HUES48 (cell line): ENCODE results near the gene IFRD2.
A peak's percentile ranks its signal among the peaks of the same experiment; 100 is the strongest.
"Not testable (repeated sequence)": the region's sequence is repeated elsewhere in the genome, so short reads cannot be mapped to it uniquely, and the experiment has no call there.

Experiments used
- H3K27ac ChIP-seq: one replicate; pipeline ENCODE4 v1.7.0; 2013; ENCODE audit warnings: low read depth, low read length, inconsistent platforms
- H3K27me3 ChIP-seq: 2 replicates; pipeline ENCODE4 v1.6.1; 2013; ENCODE audit warnings: mild to moderate bottlenecking, low read length; ENCODE audit not compliant: control insufficient read depth, insufficient read depth
- H3K36me3 ChIP-seq: 2 replicates; pipeline ENCODE4 v1.6.1; 2013; ENCODE audit warnings: low read length; ENCODE audit not compliant: control insufficient read depth, insufficient read depth
- H3K4me1 ChIP-seq: 2 replicates; pipeline ENCODE4 v1.6.1; 2013; ENCODE audit warnings: mild to moderate bottlenecking, low read length; ENCODE audit not compliant: control insufficient read depth, insufficient read depth
- H3K4me3 ChIP-seq: 2 replicates; pipeline ENCODE4 v1.5.1; 2013; ENCODE audit warnings: mild to moderate bottlenecking, low read depth, low read length
- H3K9ac ChIP-seq: 2 replicates; pipeline ENCODE4 v1.6.1; 2013; ENCODE audit warnings: mild to moderate bottlenecking, low read depth, low read length, moderate library complexity
- H3K9me3 ChIP-seq: 2 replicates; pipeline ENCODE4 v1.6.1; 2013; ENCODE audit warnings: low read length; ENCODE audit not compliant: control insufficient read depth, insufficient read depth

The IFRD2 gene

DNA sequence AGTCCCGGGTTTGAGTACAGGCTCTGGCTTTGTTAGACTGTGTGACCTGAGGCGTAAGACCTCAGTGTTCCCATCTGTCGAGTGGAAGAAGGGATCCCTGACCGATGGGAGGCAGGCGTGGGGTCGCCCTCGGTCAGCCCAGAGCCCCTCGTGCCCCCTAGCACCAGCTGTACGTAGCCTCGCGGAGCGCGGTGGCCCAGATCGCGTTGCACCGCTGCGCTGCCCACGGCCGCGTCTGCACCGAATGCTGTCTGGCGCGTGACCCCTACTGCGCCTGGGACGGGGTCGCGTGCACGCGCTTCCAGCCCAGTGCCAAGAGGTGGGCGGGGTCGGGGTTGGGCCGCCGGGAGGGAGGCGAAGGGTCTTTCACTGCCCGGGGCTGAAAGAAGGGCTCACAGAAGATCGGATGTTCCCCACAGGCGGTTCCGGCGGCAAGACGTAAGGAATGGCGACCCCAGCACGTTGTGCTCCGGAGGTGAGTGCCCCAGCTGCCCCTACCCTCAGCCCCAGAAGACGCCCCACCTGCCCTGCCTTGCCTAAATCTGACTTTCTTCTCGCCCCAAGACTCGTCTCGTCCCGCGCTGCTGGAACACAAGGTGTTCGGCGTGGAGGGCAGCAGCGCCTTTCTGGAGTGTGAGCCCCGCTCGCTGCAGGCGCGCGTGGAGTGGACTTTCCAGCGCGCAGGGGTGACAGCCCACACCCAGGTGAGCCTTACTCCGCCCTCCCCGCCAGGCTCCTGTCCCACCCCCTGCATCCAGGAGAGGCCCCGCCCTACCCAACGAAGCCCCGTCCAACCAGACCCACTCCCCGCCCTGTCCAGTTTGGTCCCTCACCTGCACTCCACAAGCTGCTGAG lies 16.9 kb downstream of the IFRD2 start:
- H3K27ac ChIP-seq, result no peak overlapping the region
- H3K4me1 ChIP-seq, result peaks cover 4% of the 10 kb centered on the region; the same call in 1 of the 2 replicates
- H3K9me3 ChIP-seq, result no peaks in the 10 kb centered on the region
- H3K9ac ChIP-seq, result no peak overlapping the region
- H3K4me3 ChIP-seq, result peak overlapping the region; percentile 62
- peaks cover 47% of the 10 kb centered on the region for H3K27me3 ChIP-seq
- no peaks in the 10 kb centered on the region for H3K36me3 ChIP-seq

- no peaks in the 10 kb centered on the region for H3K9me3 ChIP-seq
- no peak overlapping the region for H3K9ac ChIP-seq
- H3K4me1 ChIP-seq, result peaks cover 5% of the 10 kb centered on the region; the same call in 1 of the 2 replicates
- H3K27me3 ChIP-seq, result peaks cover 47% of the 10 kb centered on the region
- no peak overlapping the region for H3K27ac ChIP-seq
- H3K36me3 ChIP-seq, result no peaks in the 10 kb centered on the region
- peak overlapping the region; percentile 62; the same call in 1 of the 2 replicates for H3K4me3 ChIP-seq
These were observed 17.7 kb downstream of the IFRD2 start for GRCh38 chr3:50274371-50275104.

DNA sequence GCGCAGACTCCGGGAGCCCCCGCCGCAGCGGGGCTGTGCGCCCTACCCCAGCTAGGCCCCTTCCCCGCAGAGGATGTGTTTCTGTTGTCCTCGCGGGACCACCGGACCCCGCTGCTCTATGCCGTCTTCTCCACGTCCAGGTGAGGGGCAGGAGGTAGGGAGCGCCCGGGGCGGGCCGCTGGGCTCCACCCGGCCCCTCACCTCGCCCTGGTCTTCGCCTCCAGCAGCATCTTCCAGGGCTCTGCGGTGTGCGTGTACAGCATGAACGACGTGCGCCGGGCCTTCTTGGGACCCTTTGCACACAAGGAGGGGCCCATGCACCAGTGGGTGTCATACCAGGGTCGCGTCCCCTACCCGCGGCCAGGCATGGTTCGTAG lies 18.6 kb downstream of the IFRD2 start:
- Histone ChIP-seq H3K4me3 (no peak overlapping the region), H3K27ac (no peak overlapping the region), H3K27me3 (peaks cover 47% of the 10 kb centered on the region), H3K4me1 (peaks cover 13% of the 10 kb centered on the region; the same call in 1 of the 2 replicates), H3K9me3 (no peaks in the 10 kb centered on the region), H3K36me3 (no peaks in the 10 kb centered on the region), H3K9ac (no peak overlapping the region)

DNA sequence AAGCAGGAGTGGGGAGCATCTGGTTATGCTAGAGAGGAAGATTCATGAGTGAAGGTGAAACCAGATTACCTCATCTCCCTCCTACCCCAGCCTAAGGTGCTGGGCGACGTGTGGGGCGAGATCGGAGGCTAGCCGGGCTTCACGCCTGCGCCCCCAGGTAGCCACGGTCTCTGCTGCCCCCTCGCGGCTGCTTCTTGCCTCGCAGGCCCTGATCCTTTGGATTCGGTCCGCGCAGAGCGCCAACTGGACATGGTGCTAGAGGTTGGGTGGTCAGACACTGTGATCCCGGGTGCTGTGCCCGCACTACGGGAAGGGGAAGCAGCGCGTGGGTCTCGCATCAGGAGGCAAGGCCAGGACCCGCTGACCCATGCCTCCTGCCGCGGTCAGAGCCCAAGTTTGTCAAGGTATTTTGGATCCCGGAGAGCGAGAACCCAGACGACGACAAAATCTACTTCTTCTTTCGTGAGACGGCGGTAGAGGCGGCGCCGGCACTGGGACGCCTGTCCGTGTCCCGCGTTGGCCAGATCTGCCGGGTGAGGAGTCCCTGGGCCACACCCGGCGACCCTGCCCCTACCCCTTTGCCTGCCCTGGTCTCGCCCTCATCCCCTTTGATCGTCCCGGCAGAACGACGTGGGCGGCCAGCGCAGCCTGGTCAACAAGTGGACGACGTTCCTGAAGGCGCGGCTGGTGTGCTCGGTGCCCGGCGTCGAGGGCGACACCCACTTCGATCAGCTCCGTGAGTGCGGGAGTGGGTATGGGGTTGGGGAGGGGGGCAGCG lies 19.1 kb downstream of the IFRD2 start:
- no peaks in the 10 kb centered on the region for H3K9me3 ChIP-seq
- peak overlapping the region; percentile 23; the same call in 1 of the 2 replicates for H3K4me3 ChIP-seq
- H3K9ac ChIP-seq, result no peak overlapping the region
- no peak overlapping the region for H3K27ac ChIP-seq
- no peaks in the 10 kb centered on the region for H3K36me3 ChIP-seq
- peaks cover 46% of the 10 kb centered on the region for H3K27me3 ChIP-seq
- H3K4me1 ChIP-seq, result peaks cover 14% of the 10 kb centered on the region; the same call in 1 of the 2 replicates

- H3K4me1 ChIP-seq, result peaks cover 19% of the 10 kb centered on the region
- H3K9ac ChIP-seq, H3K27ac ChIP-seq, H3K4me3 ChIP-seq, H3K36me3 ChIP-seq, H3K9me3 ChIP-seq: not testable (repeated sequence)
- peaks cover 42% of the 10 kb centered on the region for H3K27me3 ChIP-seq
These were observed 19.7 kb downstream of the IFRD2 start for GRCh38 chr3:50272538-50272910.

DNA sequence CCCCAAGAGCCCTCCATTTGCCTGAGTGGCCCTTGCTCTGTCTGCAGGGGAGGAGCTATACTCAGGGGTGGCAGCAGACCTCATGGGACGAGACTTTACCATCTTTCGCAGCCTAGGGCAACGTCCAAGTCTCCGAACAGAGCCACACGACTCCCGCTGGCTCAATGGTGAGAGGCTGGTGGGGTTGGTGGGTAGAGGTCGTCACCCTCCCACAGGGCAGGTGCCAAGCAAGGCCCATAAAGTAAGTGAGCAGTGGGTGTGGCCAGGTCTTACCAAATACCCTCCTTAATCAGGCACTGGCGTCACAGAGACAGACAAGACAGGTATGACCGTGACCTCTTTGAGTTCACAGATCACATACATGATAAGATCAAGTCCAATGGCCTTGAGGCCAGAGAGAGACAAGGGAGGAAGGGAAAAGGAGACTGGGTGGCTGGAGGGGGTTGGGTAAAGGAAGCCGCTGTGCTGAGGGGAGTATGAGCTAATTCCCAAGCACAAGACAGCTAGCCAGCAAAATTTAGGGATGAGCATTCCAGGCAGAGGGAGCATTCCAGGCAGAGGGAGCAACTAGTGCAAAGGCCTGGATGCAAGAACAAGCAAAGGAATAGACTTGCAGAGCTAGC lies 20.8 kb downstream of the IFRD2 start:
- Histone ChIP-seq H3K4me1 (peaks cover 29% of the 10 kb centered on the region), H3K9ac (no peak overlapping the region), H3K36me3 (no peaks in the 10 kb centered on the region), H3K27ac (no peak overlapping the region), H3K27me3 (peaks cover 35% of the 10 kb centered on the region), H3K4me3 (no peak overlapping the region), H3K9me3 (no peaks in the 10 kb centered on the region)

DNA sequence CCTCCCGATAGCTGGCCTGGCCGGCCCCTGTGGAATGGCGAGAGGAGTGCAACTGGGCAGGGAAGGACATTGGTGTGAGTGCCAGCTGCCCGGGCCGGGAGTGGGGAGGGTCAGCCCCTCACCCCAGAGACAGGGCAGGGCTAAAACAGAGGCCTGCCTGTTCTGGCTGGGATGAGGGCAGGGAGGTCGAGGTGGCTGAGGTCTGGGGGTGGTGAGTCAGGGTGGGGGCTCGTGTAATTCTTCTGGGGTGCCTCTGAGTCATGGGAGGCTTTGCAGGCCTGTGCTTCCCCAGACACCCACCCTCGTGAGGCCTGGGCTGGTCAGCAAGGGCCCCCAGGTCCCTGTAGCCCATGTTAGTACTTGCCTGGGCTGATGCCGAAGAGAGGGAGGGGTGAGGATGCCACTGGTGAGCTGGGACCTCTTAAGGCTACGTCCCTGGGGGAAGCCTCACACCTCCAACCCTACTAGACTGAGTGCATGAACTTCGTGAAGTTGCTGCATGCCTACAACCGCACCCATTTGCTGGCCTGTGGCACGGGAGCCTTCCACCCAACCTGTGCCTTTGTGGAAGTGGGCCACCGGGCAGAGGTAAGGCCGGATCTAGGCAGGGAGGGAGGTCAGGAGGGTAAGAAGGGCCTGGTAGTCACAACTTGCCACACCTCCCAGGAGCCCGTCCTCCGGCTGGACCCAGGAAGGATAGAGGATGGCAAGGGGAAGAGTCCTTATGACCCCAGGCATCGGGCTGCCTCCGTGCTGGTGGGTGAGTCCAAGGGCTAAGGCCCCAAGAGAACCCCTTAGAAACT lies 21.6 kb downstream of the IFRD2 start:
- Histone ChIP-seq H3K9me3 (no peaks in the 10 kb centered on the region), H3K36me3 (no peaks in the 10 kb centered on the region), H3K4me3 (no peak overlapping the region), H3K9ac (no peak overlapping the region), H3K4me1 (peaks cover 32% of the 10 kb centered on the region), H3K27me3 (peaks cover 27% of the 10 kb centered on the region), H3K27ac (no peak overlapping the region)

GRCh38 chr3:50269977-50270413 lies 22.2 kb downstream of the IFRD2 start:
- H3K9me3 ChIP-seq, result no peaks in the 10 kb centered on the region
- no peak overlapping the region for H3K4me3 ChIP-seq
- H3K36me3 ChIP-seq, result no peaks in the 10 kb centered on the region
- peaks cover 20% of the 10 kb centered on the region for H3K27me3 ChIP-seq
- H3K27ac ChIP-seq, result no peak overlapping the region
- peaks cover 35% of the 10 kb centered on the region for H3K4me1 ChIP-seq
- no peak overlapping the region for H3K9ac ChIP-seq

GRCh38 chr3:50269460-50269859 lies 22.8 kb downstream of the IFRD2 start:
- Histone ChIP-seq H3K9me3 (no peaks in the 10 kb centered on the region), H3K36me3 (no peaks in the 10 kb centered on the region), H3K4me3 (no peak overlapping the region), H3K4me1 (peaks cover 35% of the 10 kb centered on the region), H3K27ac (no peak overlapping the region), H3K9ac (no peak overlapping the region), H3K27me3 (peaks cover 15% of the 10 kb centered on the region)
